CD4-positive, CD25-positive, alpha-beta regulatory T cell (primary cell): ENCODE results near the gene PPIB. TPM values are rescaled to one million over a fixed set of nuclear protein-coding genes. Genes with fewer than 3 reads are reported as not detected.

Experiments
- ATAC-seq, 2 donors: fragments of 150-1000 bp; cut with Tn5 transposase; one replicate each; pipeline ENCODE4 v1.10.0; 2021; ENCODE audit warnings: low read depth in 2 of 2, moderate number of reproducible peaks in 2 of 2, moderate library complexity in 1 of 2
- DNase-seq, 3 donors: peaks; one replicate each; pipeline versions ENCODE4 v3.0.0 to v3.0.0-alpha.2; 2012 to 2022; ENCODE audit warnings: mixed read lengths in 1 of 3
- H3K27ac ChIP-seq: one replicate; pipeline ENCODE4 v1.7.0; 2013; ENCODE audit warnings: mild to moderate bottlenecking, low read length; ENCODE audit not compliant: insufficient read depth, poor library complexity, severe bottlenecking
- H3K27me3 ChIP-seq: one replicate; pipeline ENCODE4 v1.7.0; 2013; ENCODE audit warnings: low read length; ENCODE audit not compliant: control insufficient read depth, insufficient read depth
- H3K36me3 ChIP-seq: one replicate; pipeline ENCODE4 v1.7.0; 2013; ENCODE audit warnings: mild to moderate bottlenecking, low read length, moderate library complexity; ENCODE audit not compliant: control insufficient read depth, insufficient read depth
- H3K4me1 ChIP-seq: 2 replicates; pipeline ENCODE4 v1.7.0; 2013; ENCODE audit warnings: mild to moderate bottlenecking, low read length; ENCODE audit not compliant: insufficient read depth, control insufficient read depth, poor library complexity, severe bottlenecking
- H3K4me3 ChIP-seq: one replicate; pipeline ENCODE4 v1.7.0; 2013; ENCODE audit warnings: low read depth, mild to moderate bottlenecking, low read length, moderate library complexity
- H3K9me3 ChIP-seq, 2 experiments: 1 replicate in 1 of 2; 2 replicates in 1 of 2; pipeline ENCODE4 v1.7.0; 2013; ENCODE audit warnings: low read length in 2 of 2, mild to moderate bottlenecking in 1 of 2, moderate library complexity in 1 of 2; ENCODE audit not compliant: control insufficient read depth in 2 of 2
- H3K27ac Mint-ChIP-seq, 3 donors: one replicate each; pipeline ENCODE4 v1.8.0; 2020 to 2022; ENCODE audit warnings: mild to moderate bottlenecking in 3 of 3, mixed read lengths in 3 of 3, moderate library complexity in 2 of 3
- H3K27me3 Mint-ChIP-seq: one replicate; pipeline ENCODE4 v1.8.0; 2022; ENCODE audit warnings: mild to moderate bottlenecking, mixed read lengths
- H3K36me3 Mint-ChIP-seq: one replicate; pipeline ENCODE4 v1.8.0; 2020; ENCODE audit warnings: mixed read lengths
- H3K4me1 Mint-ChIP-seq, 4 donors: one replicate each; pipeline ENCODE4 v1.8.0; 2020 to 2022; ENCODE audit warnings: mixed read lengths in 4 of 4, mild to moderate bottlenecking in 1 of 4
- H3K4me3 Mint-ChIP-seq, 4 donors: one replicate each; pipeline ENCODE4 v1.8.0; 2020 to 2022; ENCODE audit warnings: mild to moderate bottlenecking in 4 of 4, mixed read lengths in 4 of 4, moderate library complexity in 3 of 4
- H3K9me3 Mint-ChIP-seq, 7 donors: one replicate each; pipeline ENCODE4 v1.8.0; 2020 to 2022; ENCODE audit warnings: mixed read lengths in 7 of 7, mild to moderate bottlenecking in 3 of 7, moderate library complexity in 2 of 7
- polyA plus RNA-seq, 4 donors: library from polyadenylated mRNA; unstranded; fragments of 300-500 nt; fragmentation: Illumina TruSeq; gene quantifications; one replicate each; pipeline ENCODE4 v1.2.3, GENCODE V29; 2021
- total RNA-seq: library from RNA; stranded (reverse); gene quantifications from one replicate; pipeline ENCODE4 v1.2.3, GENCODE V29; 2022

PPIB gene
- total and polyA plus RNA-seq, 5 donors from 2014 or later: 171 to 624 (median 558) TPM

- H3K27me3 ChIP-seq: no peaks in the 10 kb centered on the region
- Mint-ChIP-seq H3K27me3 (no peaks in the 10 kb centered on the region), H3K4me1 (peaks cover 27 to 70% (median 57%) of the 10 kb centered on the region in 4 donors), H3K36me3 (peaks cover 18% of the 10 kb centered on the region), H3K4me3 (no peak overlapping the region), H3K9me3 (peaks cover 0 to 4% (median 0%) of the 10 kb centered on the region in 7 donors), H3K27ac (peak overlapping the region in 1 of 3 donors; percentile 14)
- H3K27ac ChIP-seq: no peak overlapping the region
- H3K9me3 ChIP-seq: no peaks in the 10 kb centered on the region
- peaks cover 4% of the 10 kb centered on the region for H3K36me3 ChIP-seq
- H3K4me3 ChIP-seq: no peak overlapping the region
- DNase-seq: no peak
- peaks cover 16% of the 10 kb centered on the region for H3K4me1 ChIP-seq
- ATAC-seq: no peak
Measured at GRCh38 chr15:64107337-64107736, 55.5 kb downstream of the PPIB start.

Other genes starting within 250 kb of the PPIB start
- 0.72 TPM for gene DAPK2, start 116.5 kb downstream of the PPIB start, total RNA-seq
- gene DAPK2, start 116.5 kb downstream of the PPIB start, polyA plus RNA-seq: not detected
- gene CIAO2A, start 69.2 kb downstream of the PPIB start, total RNA-seq: 25.8 TPM
- 100 to 1,000 TPM in 3 of 4 donors, 10 to 100 TPM in 1; 87.3 to 124 (median 106) TPM for gene CIAO2A, start 69.2 kb downstream of the PPIB start, polyA plus RNA-seq
- gene SNX1, start 67.0 kb downstream of the PPIB start, total RNA-seq: 112 TPM
- 10 to 100 TPM; 58.3 to 72.7 (median 65.0) TPM for gene SNX1, start 67.0 kb downstream of the PPIB start, polyA plus RNA-seq
- 0.20 TPM for gene SNX22, start 11.3 kb downstream of the PPIB start, total RNA-seq
- gene SNX22, start 11.3 kb downstream of the PPIB start, polyA plus RNA-seq: 1 to 10 TPM in 2 of 4 donors, under 1 TPM in 2; 0.85 to 1.4 (median 1.2) TPM
- gene CSNK1G1, start 193.2 kb upstream of the PPIB start, total RNA-seq: 27.6 TPM
- gene CSNK1G1, start 193.2 kb upstream of the PPIB start, polyA plus RNA-seq: 10 to 100 TPM; 14.4 to 18.8 (median 14.8) TPM
- gene PCLAF, start 218.4 kb upstream of the PPIB start, total RNA-seq: 1.0 TPM
- gene PCLAF, start 218.4 kb upstream of the PPIB start, polyA plus RNA-seq: 10 to 100 TPM in 2 of 4 donors, 1 to 10 TPM in 2; 9.1 to 27.0 (median 10.8) TPM
- 26.3 TPM for gene TRIP4, start 224.8 kb upstream of the PPIB start, total RNA-seq
- gene TRIP4, start 224.8 kb upstream of the PPIB start, polyA plus RNA-seq: 10 to 100 TPM; 29.9 to 47.3 (median 39.9) TPM